ENCODE measurements around the gene DSTN.

DNA sequence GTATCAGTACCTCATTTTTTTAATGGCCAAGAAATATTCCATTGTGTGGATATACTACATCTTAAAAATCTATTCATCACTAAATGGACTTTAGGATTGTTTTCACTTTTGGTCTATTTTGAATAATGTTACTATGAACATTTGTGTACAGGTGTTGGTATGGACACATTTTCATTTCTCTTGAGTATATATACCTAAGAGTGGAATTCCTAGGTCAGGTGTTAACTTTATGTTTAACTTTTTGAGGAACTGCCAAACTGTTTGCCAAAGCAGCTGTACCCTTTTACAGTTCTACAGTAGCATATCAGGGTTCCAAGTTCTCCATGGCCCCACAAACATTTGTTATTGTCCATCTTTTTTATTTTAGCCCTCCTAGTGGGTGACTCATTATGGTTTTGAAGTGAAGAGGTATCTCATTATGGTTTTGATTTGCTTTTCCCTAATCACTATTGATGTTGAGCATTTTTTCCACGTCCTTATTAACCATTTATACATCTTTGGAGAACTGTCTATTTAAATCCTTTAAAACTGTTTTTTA is 28.2 kb downstream of the DSTN start:
- TF ChIP-seq POLR2A (IDR thresholded peaks at IDR 0.05) (no peak), EP300 (IDR thresholded peaks at IDR 0.05) (no peak)
- TF ChIP-seq, protein P1, sequence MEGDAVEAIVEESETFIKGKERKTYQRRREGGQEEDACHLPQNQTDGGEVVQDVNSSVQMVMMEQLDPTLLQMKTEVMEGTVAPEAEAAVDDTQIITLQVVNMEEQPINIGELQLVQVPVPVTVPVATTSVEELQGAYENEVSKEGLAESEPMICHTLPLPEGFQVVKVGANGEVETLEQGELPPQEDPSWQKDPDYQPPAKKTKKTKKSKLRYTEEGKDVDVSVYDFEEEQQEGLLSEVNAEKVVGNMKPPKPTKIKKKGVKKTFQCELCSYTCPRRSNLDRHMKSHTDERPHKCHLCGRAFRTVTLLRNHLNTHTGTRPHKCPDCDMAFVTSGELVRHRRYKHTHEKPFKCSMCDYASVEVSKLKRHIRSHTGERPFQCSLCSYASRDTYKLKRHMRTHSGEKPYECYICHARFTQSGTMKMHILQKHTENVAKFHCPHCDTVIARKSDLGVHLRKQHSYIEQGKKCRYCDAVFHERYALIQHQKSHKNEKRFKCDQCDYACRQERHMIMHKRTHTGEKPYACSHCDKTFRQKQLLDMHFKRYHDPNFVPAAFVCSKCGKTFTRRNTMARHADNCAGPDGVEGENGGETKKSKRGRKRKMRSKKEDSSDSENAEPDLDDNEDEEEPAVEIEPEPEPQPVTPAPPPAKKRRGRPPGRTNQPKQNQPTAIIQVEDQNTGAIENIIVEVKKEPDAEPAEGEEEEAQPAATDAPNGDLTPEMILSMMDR (IDR thresholded peaks at IDR 0.05): no peak

All from tibial nerve (tissue), 4 donors.